Activated CD8-positive, alpha-beta memory T cell treated with anti-CD3 and anti-CD28 coated beads for 4 hours (primary cell): Measurements from ENCODE around the gene QKI.

Experiments
- DNase-seq, 2 donors: peaks; one replicate each; pipeline ENCODE4 v3.0.0-alpha.2; 2020; ENCODE audit warnings: low read depth in 2 of 2

The QKI gene

DNA sequence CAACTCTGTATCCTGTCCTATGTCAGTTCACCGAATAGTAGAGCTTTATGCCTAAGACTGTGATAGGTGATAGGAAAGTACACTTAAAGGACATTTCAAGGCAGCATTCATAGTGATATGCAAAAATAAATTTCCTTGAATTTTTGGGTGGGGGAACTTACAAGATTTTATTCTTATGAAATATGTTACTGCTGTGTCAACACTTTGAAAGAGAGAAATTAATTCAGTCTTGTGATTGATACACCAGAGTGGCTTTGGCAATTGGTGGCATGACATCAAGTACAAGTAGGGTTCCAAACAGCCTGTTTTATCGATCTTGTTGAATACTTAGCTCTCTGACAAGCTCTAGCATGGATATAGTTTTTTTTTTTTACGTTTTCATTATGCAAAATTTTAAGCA, 72.3 kb downstream of the QKI start:
- no peak for DNase-seq

DNA sequence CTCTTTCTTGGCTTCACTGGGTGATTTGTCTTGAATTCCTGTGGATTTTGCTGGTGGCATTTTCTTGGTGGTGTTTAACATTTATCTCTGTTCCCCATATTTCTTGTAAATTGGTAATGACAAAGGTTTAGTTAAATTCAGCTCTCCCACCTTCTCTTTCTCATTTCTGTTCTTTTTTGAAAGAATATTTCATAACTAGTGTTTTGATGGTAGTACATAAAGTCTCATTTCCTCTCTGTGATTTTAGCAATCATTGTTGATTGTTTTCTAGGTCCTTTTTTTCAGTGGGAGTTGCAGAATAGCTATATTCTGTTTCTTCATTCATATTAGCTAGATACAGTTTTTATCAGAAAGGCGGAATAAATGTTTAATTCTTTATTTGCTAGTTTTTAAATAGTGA, 73.1 kb downstream of the QKI start:
- DNase-seq: no peak

DNA sequence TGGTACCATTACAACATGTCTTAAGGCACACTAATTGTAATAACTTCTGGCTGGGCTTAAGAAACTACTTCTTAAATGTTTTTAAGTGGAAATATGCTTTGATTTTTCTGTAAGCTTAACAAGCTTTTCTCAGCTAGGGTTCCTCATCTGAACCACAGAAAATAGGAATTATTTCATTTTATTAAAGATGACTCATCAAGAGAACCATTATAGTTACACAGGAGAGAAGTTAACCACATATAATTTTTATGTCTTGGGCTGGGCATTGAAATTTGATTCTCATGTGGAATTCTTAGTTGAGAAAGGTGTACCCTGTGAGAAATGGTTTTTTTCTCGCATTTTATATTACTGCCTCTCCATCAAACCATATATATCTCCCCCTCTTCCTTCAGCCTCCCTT, 75.1 kb downstream of the QKI start:
- DNase-seq: no peak

DNA sequence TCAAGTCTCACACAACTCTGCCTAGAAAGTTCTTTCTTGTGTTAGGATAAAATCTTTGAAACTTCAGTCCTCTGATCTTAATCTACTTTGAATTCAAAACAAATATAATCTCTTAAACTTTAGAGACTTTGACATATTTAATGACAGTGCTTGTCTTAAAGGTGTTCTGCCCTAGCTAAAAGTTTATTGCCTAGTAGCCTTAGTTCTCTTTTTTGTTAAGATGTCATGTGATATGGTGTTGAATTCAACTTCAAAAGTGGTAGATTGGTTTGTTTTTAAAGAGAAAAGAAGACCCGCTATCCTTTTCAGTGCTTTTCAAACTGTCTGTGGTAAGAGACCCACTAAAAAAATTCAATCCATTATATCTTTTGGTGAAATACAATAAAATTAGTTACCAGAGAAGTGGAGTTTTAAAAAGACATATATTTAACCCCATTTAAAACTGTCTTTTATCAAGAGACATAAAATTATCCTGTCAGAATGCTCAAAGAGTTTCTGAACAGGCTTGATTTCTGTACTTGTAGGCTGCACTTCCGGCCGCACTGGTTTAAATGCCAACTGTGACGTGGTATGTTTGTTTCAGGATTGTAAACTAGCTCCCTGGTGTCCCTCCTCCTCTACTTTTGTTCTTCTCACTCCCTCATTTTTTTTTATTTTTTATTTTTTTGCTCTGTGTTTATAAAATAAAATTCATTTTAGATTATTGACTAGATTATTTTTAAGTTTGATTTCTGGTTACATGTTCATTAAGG, 76.5 kb downstream of the QKI start:
- no peak for DNase-seq

DNA sequence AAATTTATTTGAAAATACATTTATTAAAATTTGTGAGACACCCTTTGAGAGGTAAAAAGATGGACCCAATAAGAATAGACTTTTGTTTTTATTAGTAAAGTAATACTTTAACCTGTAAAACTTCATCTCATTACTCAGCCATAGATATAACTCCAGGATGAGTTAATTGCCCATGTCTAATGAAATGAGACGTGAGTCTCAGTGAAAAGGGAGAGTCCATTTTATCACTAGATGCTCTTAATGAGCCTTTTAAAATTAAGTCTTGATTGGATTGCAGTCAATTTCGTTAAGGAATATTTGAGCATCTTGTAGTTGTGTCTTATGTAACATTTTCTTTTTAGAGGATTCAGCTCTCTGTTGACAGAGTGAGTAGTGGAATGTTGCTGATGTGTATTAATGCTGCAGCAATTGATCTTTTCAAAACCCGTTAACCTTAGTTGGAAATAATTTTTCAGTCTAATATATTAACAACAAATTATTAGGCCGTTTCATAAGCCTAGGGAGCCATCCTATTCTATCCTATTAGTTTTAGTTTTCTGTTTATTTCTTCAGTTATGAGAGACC, 77.3 kb downstream of the QKI start:
- no peak for DNase-seq

DNA sequence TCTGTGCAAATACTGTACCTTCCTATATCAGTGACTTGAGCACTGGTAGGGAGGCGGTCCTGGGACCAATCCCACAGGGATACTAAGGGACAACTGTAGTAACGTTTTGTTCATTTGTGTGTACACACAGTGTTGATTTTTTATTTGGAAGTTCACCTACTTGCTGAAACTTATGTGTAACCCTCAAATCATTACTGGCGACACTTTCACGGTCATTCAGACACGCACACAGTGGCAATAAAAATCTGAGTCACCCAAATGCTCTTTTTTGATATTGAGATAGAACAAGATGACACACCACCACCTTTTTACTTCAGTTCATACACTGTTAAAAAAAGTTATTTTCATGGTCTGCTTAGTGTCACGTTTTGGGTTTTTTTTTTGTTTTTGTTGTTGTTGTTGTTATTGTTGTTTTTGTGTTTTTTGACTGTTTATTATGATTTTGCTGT, 79.8 kb downstream of the QKI start:
- no peak for DNase-seq

DNA sequence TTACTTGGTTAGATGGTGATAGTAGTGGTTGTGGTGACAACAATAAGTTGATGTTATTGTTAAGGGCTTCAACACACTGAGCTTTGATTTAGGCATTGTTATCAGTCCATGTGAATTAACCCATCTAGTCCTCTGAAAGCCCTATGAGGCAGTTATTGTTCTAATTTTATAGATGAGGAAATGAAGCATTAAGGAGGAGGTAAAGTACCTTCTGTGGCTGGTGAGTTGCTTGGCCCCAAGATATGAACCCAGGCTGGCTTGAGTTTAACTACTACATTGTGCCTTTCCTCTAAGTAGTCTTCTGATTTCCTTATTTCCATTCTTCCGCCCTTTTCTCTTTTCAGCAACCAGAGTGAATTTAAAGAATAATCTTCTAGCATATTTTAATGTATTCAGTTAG, 81.7 kb downstream of the QKI start:
- no peak for DNase-seq

DNA sequence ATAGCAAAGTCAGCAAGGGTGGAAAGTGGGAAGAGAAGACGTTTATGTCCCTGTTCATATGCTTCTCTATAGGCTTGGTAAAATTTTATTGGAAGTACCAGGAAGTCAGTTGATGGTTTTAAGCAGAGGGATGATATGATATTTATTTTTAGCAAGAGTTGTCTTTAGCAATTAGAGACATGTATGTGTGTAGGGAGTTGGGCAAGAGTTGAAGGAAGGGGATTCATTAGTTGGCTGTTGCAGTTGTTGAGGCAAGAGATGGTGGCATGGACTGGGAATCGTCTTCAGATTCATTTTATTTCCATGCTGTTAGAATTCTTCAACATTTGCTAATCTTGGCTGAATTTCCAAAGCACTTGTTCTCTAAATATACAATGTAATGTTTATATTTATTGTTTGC, 85.6 kb downstream of the QKI start:
- DNase-seq: no peak

DNA sequence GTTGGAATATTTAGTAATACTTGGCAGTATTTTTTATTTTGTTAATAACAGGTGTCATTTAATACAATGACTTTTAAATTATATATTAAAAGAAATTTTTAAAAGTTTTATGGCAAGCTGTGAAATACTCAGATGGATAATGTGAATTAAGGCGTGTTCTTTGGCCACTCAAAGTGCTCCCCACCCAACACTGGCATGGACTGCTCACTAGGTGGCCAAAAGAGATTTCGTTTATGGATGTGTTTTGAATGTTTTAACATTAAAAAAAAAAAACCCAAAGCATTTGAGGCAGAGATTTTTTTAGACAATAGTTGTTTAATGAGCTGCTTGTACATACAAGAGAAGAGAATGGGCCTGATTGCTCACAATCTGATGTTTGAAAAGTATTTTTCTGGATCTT, 86.5 kb downstream of the QKI start:
- no peak for DNase-seq

DNA sequence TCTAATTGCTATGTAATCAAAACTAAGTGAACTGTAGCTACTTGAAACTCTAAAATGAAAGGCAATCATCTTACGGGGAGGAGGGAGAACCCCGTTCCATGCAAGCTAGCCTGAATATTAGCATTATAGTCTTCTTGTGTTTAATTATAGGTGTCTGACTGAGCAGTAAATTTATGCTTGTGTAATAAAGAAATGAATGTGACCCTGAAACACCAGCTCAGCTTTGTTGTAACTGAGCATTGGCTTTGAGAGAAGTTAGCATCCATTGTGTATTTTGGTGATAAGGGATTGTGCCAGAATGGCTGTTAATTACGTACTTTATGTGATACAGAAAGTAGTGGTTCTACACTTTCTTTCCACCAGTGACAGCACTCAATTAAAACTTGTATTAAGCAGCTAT, 86.9 kb downstream of the QKI start:
- DNase-seq: no peak

DNA sequence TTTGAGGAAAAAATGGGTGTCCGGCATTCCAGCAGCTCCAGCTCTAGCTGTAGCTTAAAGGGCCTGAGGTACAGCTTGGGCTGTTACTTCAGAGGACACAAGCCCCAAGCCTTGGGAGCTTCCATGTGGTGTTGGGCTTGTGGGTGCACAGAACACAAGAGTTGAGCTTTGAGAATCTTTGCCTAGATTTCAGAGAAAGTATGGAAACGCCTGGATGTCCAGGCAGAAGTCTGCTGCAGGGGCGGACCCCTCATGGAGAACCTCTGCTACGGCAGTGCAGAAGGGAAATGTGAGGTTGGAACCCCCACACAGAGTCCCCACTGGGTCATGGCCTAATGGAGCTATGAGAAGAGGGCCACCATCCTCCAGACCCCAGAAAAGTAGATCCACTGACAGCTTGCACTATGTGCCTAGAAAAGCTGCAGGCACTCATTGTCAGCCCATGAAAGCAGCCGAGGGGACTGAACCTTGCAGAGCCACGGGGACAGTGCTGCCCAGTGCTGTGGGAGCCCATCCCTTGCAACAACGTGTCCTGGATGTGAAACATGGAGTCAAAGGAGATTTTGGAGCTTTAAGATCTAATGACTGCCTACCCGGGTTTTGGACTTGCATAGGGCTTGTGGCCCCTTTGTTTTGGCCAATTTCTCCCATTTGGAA, 90.6 kb downstream of the QKI start:
- DNase-seq: no peak

DNA sequence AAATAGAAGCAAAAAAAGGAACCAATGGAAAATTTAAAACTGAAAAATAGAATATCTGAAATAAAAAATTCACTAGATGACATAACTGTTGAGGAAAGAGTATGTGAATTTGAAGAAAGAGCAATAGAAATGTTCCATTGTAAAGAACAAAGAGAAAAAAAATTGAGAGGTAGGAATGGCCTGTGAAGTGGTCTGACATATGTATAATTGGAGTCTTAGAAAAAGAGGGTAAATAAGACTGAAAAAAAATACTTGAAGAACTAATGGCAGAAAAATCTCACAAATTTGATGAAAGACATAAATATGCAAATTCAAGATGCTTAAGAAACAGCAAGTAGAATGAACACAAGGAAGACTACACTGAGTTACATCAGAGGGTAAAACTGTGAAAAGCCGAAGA, 93.4 kb downstream of the QKI start:
- DNase-seq: no peak

DNA sequence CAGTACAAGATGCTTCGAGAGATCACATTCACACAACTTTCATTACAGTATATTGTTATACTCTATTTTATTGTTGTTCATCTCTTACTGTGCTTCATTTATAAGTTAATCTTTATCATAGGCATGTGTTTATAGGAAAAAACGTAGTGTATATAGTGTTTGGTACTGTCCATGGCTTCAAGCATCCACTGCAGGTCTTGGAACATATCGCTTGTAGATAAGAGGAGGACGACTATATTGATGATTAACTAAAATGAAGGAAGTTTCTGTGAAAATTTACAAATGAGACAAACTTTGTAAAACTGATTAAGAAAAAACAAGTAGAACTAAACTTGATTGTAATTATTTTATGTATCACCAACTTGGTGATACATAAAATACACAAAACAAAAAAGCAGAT, 98.5 kb downstream of the QKI start:
- DNase-seq: no peak

DNA sequence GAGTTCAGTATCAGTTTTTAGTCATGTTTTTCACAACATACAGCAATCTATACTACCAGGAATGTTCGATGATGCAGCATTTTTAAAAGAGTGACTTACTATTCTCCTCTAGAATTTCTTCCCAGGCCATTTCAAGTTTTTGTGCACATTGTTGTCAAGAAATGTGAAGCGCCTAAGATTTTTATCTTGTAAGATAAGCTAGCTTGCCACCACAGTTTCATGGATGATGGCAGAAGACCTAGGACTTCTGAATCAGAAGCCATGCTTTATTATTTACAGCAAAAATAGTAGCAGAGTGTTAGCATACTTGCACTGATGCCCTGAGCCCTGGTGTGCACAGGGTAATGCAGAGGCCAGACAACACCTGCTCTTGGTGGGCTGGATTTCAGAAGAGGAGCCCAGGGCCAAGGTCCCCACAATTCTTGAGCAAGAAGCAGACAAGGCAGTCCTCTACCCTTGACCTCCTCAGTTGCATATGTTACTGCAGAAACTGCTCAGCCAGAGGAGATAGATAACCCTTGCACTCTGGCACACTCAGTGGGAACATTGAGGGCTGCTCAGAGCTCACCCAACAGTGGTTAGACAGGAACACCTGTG, 99.2 kb downstream of the QKI start:
- no peak for DNase-seq

DNA sequence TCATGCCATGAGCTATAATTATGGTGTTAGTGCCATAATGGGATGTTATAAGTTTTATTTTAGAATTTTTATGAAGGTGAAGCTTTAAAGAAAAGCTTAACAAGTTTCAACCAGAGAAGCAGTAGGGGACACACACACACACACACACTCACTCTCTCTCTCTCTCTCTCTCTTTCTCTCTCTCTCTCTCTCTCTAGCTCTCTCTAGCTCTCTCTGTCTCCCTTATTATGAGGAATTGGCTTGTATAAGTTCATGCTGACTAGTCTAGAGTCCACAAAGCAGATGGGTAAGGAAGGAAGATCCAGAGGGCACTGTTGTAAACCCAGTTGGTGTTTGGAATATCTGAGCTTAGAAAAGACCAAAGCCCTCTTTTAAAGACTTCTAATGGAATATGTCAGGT, 102.4 kb downstream of the QKI start:
- DNase-seq: no peak

DNA sequence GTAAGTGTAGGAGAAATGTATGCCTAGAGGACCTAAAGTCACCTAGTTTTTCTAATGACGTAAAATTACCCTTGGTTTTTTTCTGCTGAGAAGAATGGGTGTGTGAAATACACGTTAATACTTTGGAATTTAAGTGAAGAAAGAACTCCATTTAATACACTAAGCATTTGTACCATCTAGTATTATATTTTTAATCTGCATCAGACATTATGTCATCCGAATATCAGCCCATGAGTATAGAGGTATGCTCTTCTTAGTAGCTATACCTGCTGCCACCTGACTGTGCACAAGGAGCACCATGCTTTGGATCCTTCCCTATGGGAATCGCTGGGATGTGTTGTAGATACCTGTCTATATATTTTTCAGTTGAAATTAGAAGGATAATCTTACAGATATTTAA, 106.4 kb downstream of the QKI start:
- DNase-seq: no peak

DNA sequence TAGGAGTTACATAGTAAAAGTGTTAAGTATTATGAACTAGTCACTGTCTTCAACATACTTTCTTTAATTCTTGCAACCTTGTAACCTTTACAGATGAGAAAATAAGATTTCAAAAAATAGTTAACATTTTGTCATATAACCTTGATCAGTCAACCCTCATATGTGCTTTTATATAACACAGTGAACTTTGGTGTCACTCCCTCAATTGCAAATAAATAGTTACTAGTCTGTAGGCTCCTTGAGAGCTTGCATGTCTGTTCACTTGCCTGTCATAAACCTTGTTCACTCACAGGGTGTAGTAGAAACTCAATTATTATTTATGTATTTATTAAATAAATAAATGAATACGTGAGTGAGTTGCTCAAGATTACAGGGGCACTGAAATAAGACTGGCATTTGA, 107.5 kb downstream of the QKI start:
- DNase-seq: no peak

DNA sequence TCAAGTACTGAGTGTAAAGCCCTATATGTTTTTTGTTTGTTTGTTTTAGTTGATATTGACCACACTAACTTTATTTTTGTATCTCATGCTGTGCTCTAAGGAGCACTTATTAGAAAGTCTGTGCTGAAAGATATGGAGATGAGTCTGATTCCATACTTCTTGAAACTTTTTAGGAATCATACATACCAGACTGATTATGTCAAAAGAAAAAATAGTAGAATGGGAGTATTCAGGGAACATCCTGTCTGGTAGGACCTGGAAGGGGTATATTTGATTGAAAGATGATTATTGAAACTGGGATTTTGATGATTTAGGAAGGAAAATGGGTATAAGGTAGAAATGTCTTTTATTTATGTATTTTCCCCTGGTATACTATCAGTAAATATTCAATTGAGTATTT, 111.4 kb downstream of the QKI start:
- DNase-seq: no peak

DNA sequence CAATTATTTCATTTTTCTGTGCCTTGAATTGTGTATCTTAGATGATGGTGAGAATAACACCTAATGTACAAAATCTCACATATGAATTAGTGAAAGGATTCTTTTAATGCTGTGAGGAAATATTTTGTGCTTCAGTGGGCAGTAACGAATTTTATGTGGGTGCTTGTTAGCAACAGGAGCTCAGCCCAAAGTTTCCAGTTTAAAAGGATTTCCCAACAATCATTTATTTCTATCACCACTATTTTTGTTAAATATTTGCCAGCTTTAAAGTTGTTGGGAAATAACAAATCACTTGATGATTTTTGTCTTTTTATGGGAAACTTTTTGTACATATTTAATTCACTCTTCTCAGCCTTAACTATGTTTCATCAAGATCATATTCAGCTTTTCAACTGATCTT, 111.8 kb downstream of the QKI start:
- no peak for DNase-seq

DNA sequence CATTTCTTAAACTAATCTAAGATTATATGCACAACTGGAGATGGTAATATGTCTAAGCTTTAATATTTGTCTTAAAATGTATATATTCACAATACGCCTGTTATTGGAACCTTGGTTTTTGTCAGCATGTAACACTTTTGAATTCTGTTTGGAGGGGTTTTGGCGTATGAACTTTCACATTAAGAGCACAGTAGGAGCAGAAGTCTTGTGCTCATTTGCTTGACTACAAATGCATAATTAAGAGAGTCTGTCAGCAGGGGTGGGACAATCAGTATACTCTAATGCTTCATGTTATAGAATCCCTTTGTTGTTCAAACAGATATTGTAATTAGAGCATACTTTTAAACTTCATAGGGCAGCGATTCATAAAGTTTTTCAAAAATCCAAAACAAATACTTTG, 112.8 kb downstream of the QKI start:
- DNase-seq: no peak

DNA sequence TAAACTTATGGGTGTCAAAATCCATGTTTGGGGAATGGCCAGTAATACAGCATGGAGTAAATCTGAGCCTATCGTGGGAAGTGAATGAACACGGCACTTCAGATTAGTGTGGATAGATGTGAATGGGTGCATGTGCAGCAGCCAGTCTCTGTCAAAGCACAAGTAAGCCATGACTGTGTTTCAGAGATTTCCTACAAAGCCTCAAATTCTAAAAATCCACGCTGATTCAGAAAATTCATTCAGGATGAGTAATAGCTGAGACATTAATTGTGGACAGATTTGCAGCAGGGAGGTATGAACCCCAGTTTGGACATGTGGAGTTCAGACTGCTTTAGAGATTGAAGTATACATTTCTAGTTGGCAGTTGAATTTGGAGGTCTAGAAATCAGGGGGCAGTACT, 115.1 kb downstream of the QKI start:
- DNase-seq: no peak

DNA sequence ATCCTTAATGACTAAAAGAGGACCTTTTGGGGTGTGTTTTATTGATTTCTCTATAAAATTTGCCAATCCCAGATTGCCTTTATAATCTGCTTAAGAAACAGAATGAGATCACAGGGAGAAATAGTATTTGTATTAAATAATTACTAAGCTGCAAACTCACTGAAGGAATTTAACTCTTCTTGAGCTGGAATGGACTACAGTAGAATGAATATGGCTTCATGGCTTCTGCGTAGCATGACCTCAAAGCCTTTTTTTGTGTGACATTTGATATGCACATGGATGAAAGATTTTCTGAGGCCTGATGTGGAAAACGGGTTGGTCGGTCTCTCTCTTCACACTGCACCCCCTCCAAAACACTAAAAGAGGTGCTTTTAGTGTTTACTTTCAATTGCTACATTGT, 115.9 kb downstream of the QKI start:
- no peak for DNase-seq

DNA sequence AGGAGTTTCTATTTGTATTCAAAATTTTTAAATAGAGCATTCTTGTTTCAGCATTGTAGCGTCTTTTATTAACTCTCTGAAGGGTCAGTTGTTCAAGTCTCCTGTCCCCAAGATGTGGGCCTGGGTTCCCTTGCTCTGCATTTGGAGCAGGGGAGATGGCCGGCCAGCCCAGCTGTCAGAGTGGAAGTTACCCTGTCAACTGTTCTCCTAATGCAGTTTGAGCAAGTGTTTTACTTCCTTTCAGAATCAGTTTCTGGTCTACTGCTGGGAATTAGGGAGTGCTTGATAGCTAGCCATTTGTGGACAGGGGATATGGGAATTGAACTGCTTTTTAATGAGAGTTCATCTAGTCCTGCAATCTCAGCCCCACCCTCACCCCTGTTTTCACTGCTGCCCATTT, 116.6 kb downstream of the QKI start:
- DNase-seq: no peak
